HEK293 (cell line): ENCODE measurements around the gene AKR7A3.

Source experiments
- CTCF ChIP-seq: fragments of 450-650 bp; formaldehyde crosslinking; IDR thresholded peaks from 2 replicates; pipeline ENCODE4 v1.5.1; 2016; ENCODE audit warnings: missing biosample characterization, missing genetic modification characterization
- KLF16 ChIP-seq: fragments of 450-650 bp; formaldehyde crosslinking; IDR thresholded peaks from 2 replicates; pipeline ENCODE4 v1.5.1; 2017; ENCODE audit warnings: missing biosample characterization, missing genetic modification characterization
- RBAK ChIP-seq: fragments of 450-650 bp; formaldehyde crosslinking; IDR thresholded peaks from 2 replicates; pipeline ENCODE4 v1.5.1; 2016; ENCODE audit warnings: missing biosample characterization, missing genetic modification characterization
- ZBTB17 ChIP-seq: fragments of 450-650 bp; formaldehyde crosslinking; IDR thresholded peaks from 2 replicates; pipeline ENCODE4 v1.5.1; 2016; ENCODE audit warnings: missing biosample characterization, missing genetic modification characterization
- ZBTB48 ChIP-seq: fragments of 450-650 bp; formaldehyde crosslinking; IDR thresholded peaks from 2 replicates; pipeline ENCODE4 v1.5.1; 2016; ENCODE audit warnings: missing biosample characterization, missing genetic modification characterization
- ZBTB8A ChIP-seq: fragments of 450-650 bp; formaldehyde crosslinking; IDR thresholded peaks from 2 replicates; pipeline ENCODE4 v1.5.1; 2016; ENCODE audit warnings: missing biosample characterization, missing genetic modification characterization
- ZNF155 ChIP-seq: fragments of 450-650 bp; formaldehyde crosslinking; IDR thresholded peaks from 2 replicates; pipeline ENCODE4 v1.5.1; 2016; ENCODE audit warnings: missing biosample characterization, missing genetic modification characterization
- ZNF560 ChIP-seq: fragments of 450-650 bp; formaldehyde crosslinking; IDR thresholded peaks from 2 replicates; pipeline ENCODE4 v1.5.1; 2017; ENCODE audit warnings: missing biosample characterization, missing genetic modification characterization, borderline replicate concordance
- ZNF580 ChIP-seq: fragments of 450-650 bp; formaldehyde crosslinking; IDR thresholded peaks from 2 replicates; pipeline ENCODE4 v1.5.1; 2016; ENCODE audit warnings: missing biosample characterization, missing genetic modification characterization

- no peak for TF ChIP-seq CTCF (tag by site-specific recombination)
- TF ChIP-seq KLF16 (tag by site-specific recombination) = no peak
- TF ChIP-seq ZBTB17 = no peak
- TF ChIP-seq ZNF155 (tag by site-specific recombination) = no peak
- TF ChIP-seq ZBTB48 (tag by site-specific recombination) = no peak
- no peak for TF ChIP-seq RBAK (tag by site-specific recombination)
- no peak for TF ChIP-seq ZNF580
- no peak for TF ChIP-seq ZBTB8A (tag by site-specific recombination)
- TF ChIP-seq ZNF560 (tag by site-specific recombination) = no peak
These were observed 959 bp downstream of the AKR7A3 start for GRCh38 chr1:19287436-19288185.
